Esophagus squamous epithelium (tissue), 5 donors: ENCODE data around the gene TAAR6. TPM values are rescaled to one million over a fixed set of nuclear protein-coding genes. Genes with fewer than 3 reads are reported as not detected.

ENCODE experiments used
- DNase-seq: peaks from one replicate; lab custom pipeline; 2025; lab: John Stamatoyannopoulos, UW
- H3K27ac ChIP-seq, 4 donors: fragments of 200-600 bp; sonication (generic); one replicate each; pipeline ENCODE4 v1.5.1; 2016 to 2019; ENCODE audit warnings: mild to moderate bottlenecking in 1 of 4
- H3K27me3 ChIP-seq, 4 donors: fragments of 200-600 bp; sonication (generic); 1 replicate in 3 of 4; 2 replicates in 1 of 4; pipeline versions ENCODE4 v1.5.1 to v1.6.0; 2017 to 2021; ENCODE audit warnings: antibody characterized with exemption in 1 of 4
- H3K36me3 ChIP-seq, 3 donors: fragments of 200-600 bp; sonication (generic); one replicate each; pipeline ENCODE4 v1.5.1; 2016 to 2019
- H3K4me1 ChIP-seq, 3 donors: fragments of 200-600 bp; sonication (generic); one replicate each; pipeline ENCODE4 v1.5.1; 2017 to 2019
- H3K4me3 ChIP-seq, 4 donors: fragments of 200-600 bp; sonication (generic); 1 replicate in 3 of 4; 2 replicates in 1 of 4; pipeline ENCODE4 v1.5.1; 2016 to 2019; ENCODE audit warnings: mild to moderate bottlenecking in 2 of 4, moderate library complexity in 1 of 4
- H3K9me3 ChIP-seq, 3 donors: fragments of 200-600 bp; sonication (generic); one replicate each; pipeline ENCODE4 v1.5.1; 2016 to 2019
- POLR2A ChIP-seq, 4 donors: fragments of 450-650 bp; IDR thresholded peaks; one replicate each; pipeline ENCODE4 v1.6.1; 2017; ENCODE audit warnings: antibody characterized with exemption in 4 of 4, mild to moderate bottlenecking in 4 of 4, moderate library complexity in 3 of 4
- WGBS, 2 donors: methylation state at CpG; one replicate each; pipeline ENCODE4 v1.1.5; 2018; 5-methylcytosine and 5-hydroxymethylcytosine counted together
- intact Hi-C: fragments of 100-400 bp; cut with DNase I; formaldehyde crosslinking; loops from one replicate; pipeline ENCODE4 v1.15.0; 2022
- small RNA-seq, 4 donors: library from RNA; depleted of rRNA; stranded (forward); fragments of <200 nt; gene quantifications; one replicate each; pipeline ENCODE3, GENCODE V24; 2016
- total RNA-seq, 4 donors: library from RNA; depleted of rRNA; stranded (reverse); fragments of >200 nt; gene quantifications; one replicate each; pipeline ENCODE4 v1.1.0, GENCODE V29; 2016
- TF ChIP-seq, protein P1 (sequence below), 6 experiments: fragments of 450-650 bp in 4 of 6; fragments of 200-600 bp in 2 of 6; sonication (generic) in 2 of 6; IDR thresholded peaks; one replicate each; pipeline ENCODE4 v1.5.1; 2016 to 2019; ENCODE audit warnings: antibody characterized with exemption in 6 of 6, mild to moderate bottlenecking in 4 of 6, moderate library complexity in 4 of 6
- donor health status: DM: yes; HTN: yes; CAD: no.

The TAAR6 gene
- total RNA-seq, 4 donors from 2014 or later, result not detected

GRCh38 chr6:132611616-132612015, 41.5 kb downstream of the TAAR6 start:
- TF ChIP-seq POLR2A (IDR thresholded peaks at IDR 0.05), result no peak
- TF ChIP-seq, protein P1, sequence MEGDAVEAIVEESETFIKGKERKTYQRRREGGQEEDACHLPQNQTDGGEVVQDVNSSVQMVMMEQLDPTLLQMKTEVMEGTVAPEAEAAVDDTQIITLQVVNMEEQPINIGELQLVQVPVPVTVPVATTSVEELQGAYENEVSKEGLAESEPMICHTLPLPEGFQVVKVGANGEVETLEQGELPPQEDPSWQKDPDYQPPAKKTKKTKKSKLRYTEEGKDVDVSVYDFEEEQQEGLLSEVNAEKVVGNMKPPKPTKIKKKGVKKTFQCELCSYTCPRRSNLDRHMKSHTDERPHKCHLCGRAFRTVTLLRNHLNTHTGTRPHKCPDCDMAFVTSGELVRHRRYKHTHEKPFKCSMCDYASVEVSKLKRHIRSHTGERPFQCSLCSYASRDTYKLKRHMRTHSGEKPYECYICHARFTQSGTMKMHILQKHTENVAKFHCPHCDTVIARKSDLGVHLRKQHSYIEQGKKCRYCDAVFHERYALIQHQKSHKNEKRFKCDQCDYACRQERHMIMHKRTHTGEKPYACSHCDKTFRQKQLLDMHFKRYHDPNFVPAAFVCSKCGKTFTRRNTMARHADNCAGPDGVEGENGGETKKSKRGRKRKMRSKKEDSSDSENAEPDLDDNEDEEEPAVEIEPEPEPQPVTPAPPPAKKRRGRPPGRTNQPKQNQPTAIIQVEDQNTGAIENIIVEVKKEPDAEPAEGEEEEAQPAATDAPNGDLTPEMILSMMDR (IDR thresholded peaks at IDR 0.05), result no peak
- Histone ChIP-seq H3K27me3 (no peaks in the 10 kb centered on the region), H3K9me3 (no peaks in the 10 kb centered on the region), H3K4me3 (no peak overlapping the region), H3K4me1 (peaks cover 0 to 7% (median 0%) of the 10 kb centered on the region in 3 donors), H3K36me3 (no peaks in the 10 kb centered on the region), H3K27ac (no peak overlapping the region)
- intact Hi-C loops, result no loop called here
- no peak for DNase-seq
- WGBS, 2 donors, result 84 to 98% methylated on average over 2 of the region's 2 CpGs

DNA sequence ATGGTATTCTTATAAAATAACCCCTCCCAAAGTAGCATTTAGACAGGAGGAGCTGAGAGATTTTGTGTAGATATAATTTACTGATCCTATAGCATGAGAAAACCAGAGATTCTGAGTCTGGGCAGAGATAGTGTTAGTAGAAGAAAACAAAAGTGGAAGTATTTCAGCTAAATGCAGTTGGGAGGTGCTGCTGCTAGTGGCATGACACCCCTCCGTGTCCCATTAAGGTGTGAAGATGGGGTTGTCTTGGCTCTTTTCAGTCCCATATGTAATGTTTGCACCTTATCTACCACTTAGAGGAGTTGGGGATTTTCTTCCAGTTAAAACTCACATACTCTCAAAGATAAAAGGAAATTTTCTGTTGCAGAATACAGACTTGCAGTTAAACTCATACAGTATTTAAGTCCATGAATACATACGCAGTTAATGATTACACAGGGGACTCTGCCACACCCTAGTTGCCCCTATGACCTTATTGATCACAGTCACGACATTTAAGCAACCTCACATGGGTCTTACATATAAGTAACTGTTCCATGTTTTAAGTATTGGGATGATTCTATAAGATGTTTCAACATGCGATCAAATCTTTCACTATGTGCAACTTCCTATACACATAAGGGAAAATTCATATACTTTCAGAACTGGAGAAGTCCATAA, 42.5 kb downstream of the TAAR6 start:
- peaks cover 0 to 7% (median 0%) of the 10 kb centered on the region in 3 donors for H3K4me1 ChIP-seq
- intact Hi-C loops, result no loop called here
- TF ChIP-seq POLR2A (IDR thresholded peaks at IDR 0.05), result no peak
- TF ChIP-seq, protein P1 (IDR thresholded peaks at IDR 0.05), result no peak
- 56 to 64% methylated on average over 3 to 4 of the region's 4 CpGs for WGBS, 2 donors
- no peaks in the 10 kb centered on the region for H3K9me3 ChIP-seq
- DNase-seq, result no peak
- no peak overlapping the region for H3K27ac ChIP-seq
- H3K36me3 ChIP-seq, result no peaks in the 10 kb centered on the region
- H3K4me3 ChIP-seq, result no peak overlapping the region
- H3K27me3 ChIP-seq, result no peaks in the 10 kb centered on the region

GRCh38 chr6:132614554-132614953, 44.4 kb downstream of the TAAR6 start:
- Histone ChIP-seq H3K27ac (peak overlapping the region in 1 of 4 donors; percentile 27), H3K4me1 (peaks cover 0 to 7% (median 0%) of the 10 kb centered on the region in 3 donors), H3K9me3 (no peaks in the 10 kb centered on the region), H3K4me3 (peak overlapping the region in 1 of 4 donors; percentile 27), H3K27me3 (no peaks in the 10 kb centered on the region), H3K36me3 (no peaks in the 10 kb centered on the region)
- WGBS, 2 donors, result 47 to 51% methylated on average over 6 to 7 of the region's 7 CpGs
- TF ChIP-seq POLR2A (IDR thresholded peaks at IDR 0.05), result no peak
- intact Hi-C loops, result no loop called here
- DNase-seq, result no peak

- intact Hi-C loops, result no loop called here
- WGBS, 2 donors, result 18 to 32% methylated on average over 1 of the region's 1 CpG
- peaks cover 0 to 7% (median 0%) of the 10 kb centered on the region in 3 donors for H3K4me1 ChIP-seq
Measured at GRCh38 chr6:132616677-132617076, 46.6 kb downstream of the TAAR6 start.

More at GRCh38 chr6:132616677-132617076, 46.6 kb downstream of the TAAR6 start:
- DNase-seq, result no peak
- H3K9me3 ChIP-seq, result no peaks in the 10 kb centered on the region
- H3K27me3 ChIP-seq, result no peaks in the 10 kb centered on the region
- H3K27ac ChIP-seq, result no peak overlapping the region
- no peak for TF ChIP-seq POLR2A (IDR thresholded peaks at IDR 0.05)
- TF ChIP-seq, protein P1 (IDR thresholded peaks at IDR 0.05), result no peak
- H3K4me3 ChIP-seq, result no peak overlapping the region
- H3K36me3 ChIP-seq, result no peaks in the 10 kb centered on the region

Small RNAs within 50 kb of the gene (small RNA-seq; reads per million reads assigned to genes)
- 0 reads per million in 4 donors for gene TAAR7P

Other genes with a start within 250 kb of the TAAR6 start
- gene MOXD1, start 168.8 kb upstream of the TAAR6 start, total RNA-seq, result 10 to 100 TPM; 11.9 to 59.2 (median 25.0) TPM
- gene STX7, start 57.2 kb upstream of the TAAR6 start, total RNA-seq, result 10 to 100 TPM; 23.7 to 34.1 (median 26.8) TPM
- gene TAAR9, start 32.0 kb upstream of the TAAR6 start, total RNA-seq, result not detected
- gene TAAR8, start 17.6 kb upstream of the TAAR6 start, total RNA-seq, result not detected
- gene TAAR5, start 19.4 kb downstream of the TAAR6 start, total RNA-seq, result not detected
- not detected for gene TAAR2, start 54.0 kb downstream of the TAAR6 start, total RNA-seq
- not detected for gene TAAR1, start 88.9 kb downstream of the TAAR6 start, total RNA-seq
- gene VNN1, start 143.7 kb downstream of the TAAR6 start, total RNA-seq, result 1 to 10 TPM; 1.1 to 5.4 (median 2.1) TPM
- 10 to 100 TPM in 1 of 4 donors, 1 to 10 TPM in 2, under 1 TPM in 1; 0.95 to 12.6 (median 3.2) TPM for gene VNN2, start 187.6 kb downstream of the TAAR6 start, total RNA-seq
- gene SLC18B1, start 228.3 kb downstream of the TAAR6 start, total RNA-seq, result 10 to 100 TPM; 11.2 to 28.7 (median 16.8) TPM
- gene RPS12, start 244.2 kb downstream of the TAAR6 start, total RNA-seq, result 1,000 to 10,000 TPM in 3 of 4 donors, 100 to 1,000 TPM in 1; 520 to 3,256 (median 2,293) TPM